Measurements from ENCODE around the gene CHRNG.

Gene CHRNG

GRCh38 chr2:232492236-232492848 is 47.1 kb upstream of the CHRNG start:
- Histone ChIP-seq H4K20me1 (ENCODE audit: insufficient read depth, low read length) (no peaks in the 10 kb centered on the region; the same call in none of the 2 replicates), H3K4me1 (ENCODE audit: insufficient read depth, low read length) (no peaks in the 10 kb centered on the region), H3K4me2 (ENCODE audit: insufficient read depth, low read length) (no peak overlapping the region), H3K27ac (ENCODE audit: low read length) (no peak overlapping the region), H3K9me3 (ENCODE audit: insufficient read depth, low read length, severe bottlenecking) (no peaks in the 10 kb centered on the region), H3K9ac (ENCODE audit: low read depth, low read length) (no peak overlapping the region), H2AFZ (ENCODE audit: low read depth, low read length) (no peak overlapping the region), H3K27me3 (ENCODE audit: insufficient read depth, low read length, poor library complexity) (peaks cover 3% of the 10 kb centered on the region), H3K36me3 (ENCODE audit: insufficient read depth, low read length) (no peaks in the 10 kb centered on the region), H3K79me2 (ENCODE audit: insufficient read depth, low read length) (no peaks in the 10 kb centered on the region), H3K4me3 (ENCODE audit: low read depth in 1 of 2, low read length in 2 of 2) (no peak overlapping the region)
- no peak for DNase-seq
- ATAC-seq (ENCODE audit: insufficient read depth, low read depth), result no peak
- no peak for TF ChIP-seq EZH2 (IDR thresholded peaks at IDR 0.05; ENCODE audit: borderline replicate concordance, low read depth, low read length, severe bottlenecking)
- no peak for TF ChIP-seq CTCF (IDR thresholded peaks at IDR 0.05; ENCODE audit: borderline replicate concordance, extremely low read depth, low read length, poor library complexity, severe bottlenecking)

- no peak overlapping the region for H3K4me2 ChIP-seq (ENCODE audit: insufficient read depth, low read length)
- no peaks in the 10 kb centered on the region; the same call in none of the 2 replicates for H4K20me1 ChIP-seq (ENCODE audit: insufficient read depth, low read length)
- H2AFZ ChIP-seq (ENCODE audit: low read depth, low read length), result no peak overlapping the region
- H3K27me3 ChIP-seq (ENCODE audit: insufficient read depth, low read length, poor library complexity), result peaks cover 3% of the 10 kb centered on the region
- TF ChIP-seq CTCF (IDR thresholded peaks at IDR 0.05; ENCODE audit: borderline replicate concordance, extremely low read depth, low read length, poor library complexity, severe bottlenecking) (no peak), EZH2 (IDR thresholded peaks at IDR 0.05; ENCODE audit: borderline replicate concordance, low read depth, low read length, severe bottlenecking) (no peak)
- no peak overlapping the region for H3K4me3 ChIP-seq (ENCODE audit: low read depth in 1 of 2, low read length in 2 of 2)
- H3K9me3 ChIP-seq (ENCODE audit: insufficient read depth, low read length, severe bottlenecking), result no peaks in the 10 kb centered on the region
- no peak overlapping the region for H3K9ac ChIP-seq (ENCODE audit: low read depth, low read length)
- H3K79me2 ChIP-seq (ENCODE audit: insufficient read depth, low read length), result no peaks in the 10 kb centered on the region
- DNase-seq (no peak), ATAC-seq (ENCODE audit: insufficient read depth, low read depth) (no peak)
- H3K4me1 ChIP-seq (ENCODE audit: insufficient read depth, low read length), result no peaks in the 10 kb centered on the region
- H3K27ac ChIP-seq (ENCODE audit: low read length), result no peak overlapping the region
- H3K36me3 ChIP-seq (ENCODE audit: insufficient read depth, low read length), result no peaks in the 10 kb centered on the region
These were observed 46.4 kb upstream of the CHRNG start for GRCh38 chr2:232492963-232493700.

GRCh38 chr2:232493701-232494474 is 45.6 kb upstream of the CHRNG start:
- Histone ChIP-seq H3K36me3 (ENCODE audit: insufficient read depth, low read length) (no peaks in the 10 kb centered on the region), H3K79me2 (ENCODE audit: insufficient read depth, low read length) (no peaks in the 10 kb centered on the region), H4K20me1 (ENCODE audit: insufficient read depth, low read length) (no peaks in the 10 kb centered on the region; the same call in none of the 2 replicates), H3K4me1 (ENCODE audit: insufficient read depth, low read length) (no peaks in the 10 kb centered on the region), H3K4me3 (ENCODE audit: low read depth in 1 of 2, low read length in 2 of 2) (no peak overlapping the region), H3K4me2 (ENCODE audit: insufficient read depth, low read length) (no peak overlapping the region), H2AFZ (ENCODE audit: low read depth, low read length) (no peak overlapping the region), H3K27ac (ENCODE audit: low read length) (no peak overlapping the region), H3K27me3 (ENCODE audit: insufficient read depth, low read length, poor library complexity) (peaks cover 3% of the 10 kb centered on the region), H3K9ac (ENCODE audit: low read depth, low read length) (no peak overlapping the region), H3K9me3 (ENCODE audit: insufficient read depth, low read length, severe bottlenecking) (no peaks in the 10 kb centered on the region)
- ATAC-seq (ENCODE audit: insufficient read depth, low read depth), result no peak
- DNase-seq, result no peak
- TF ChIP-seq EZH2 (IDR thresholded peaks at IDR 0.05; ENCODE audit: borderline replicate concordance, low read depth, low read length, severe bottlenecking), result no peak
- TF ChIP-seq CTCF (IDR thresholded peaks at IDR 0.05; ENCODE audit: borderline replicate concordance, extremely low read depth, low read length, poor library complexity, severe bottlenecking), result no peak
